Pancreas (tissue), 10 donors: Measurements from ENCODE around the gene ZCCHC17. TPM values are rescaled to one million over a fixed set of nuclear protein-coding genes. Genes with fewer than 3 reads are reported as not detected.

Experiments used
- ATAC-seq, 4 donors: fragments of 200-7000 bp; cut with Tn5 transposase; one replicate each; pipeline versions ENCODE4 v1.8.0 to v1.9.1; 2020; ENCODE audit warnings: mild to moderate bottlenecking in 4 of 4, moderate library complexity in 4 of 4
- DNase-seq, 6 donors: peaks; one replicate each; pipeline ENCODE4 v3.0.0-alpha.2; 2020
- FAIRE-seq: peaks from 2 replicates; lab custom pipeline; 2012; peaks lifted over from hg19 to GRCh38; lab: Jason Lieb, UNC
- H3K27ac ChIP-seq, 4 donors: fragments of 200-600 bp; sonication (generic); 1 replicate in 3 of 4; 2 replicates in 1 of 4; pipeline versions ENCODE4 v1.5.0 to v1.8.0; 2020
- H3K27me3 ChIP-seq, 4 donors: fragments of 200-600 bp; one replicate each; pipeline ENCODE4 v1.8.0; 2021
- H3K36me3 ChIP-seq, 3 donors: fragments of 200-600 bp; sonication (generic) in 1 of 3; one replicate each; pipeline versions ENCODE4 v1.5.0 to v1.8.0; 2020 to 2021
- H3K4me1 ChIP-seq, 3 donors: fragments of 200-600 bp; one replicate each; pipeline ENCODE4 v1.8.0; 2021
- H3K4me3 ChIP-seq, 4 donors: fragments of 200-600 bp; sonication (generic) in 2 of 4; one replicate each; pipeline versions ENCODE4 v1.5.0 to v1.8.0; 2020 to 2021
- H3K9me3 ChIP-seq, 4 donors: fragments of 200-600 bp; one replicate each; pipeline ENCODE4 v1.8.0; 2021
- CTCF ChIP-seq, 4 donors: fragments of 200-600 bp; sonication (generic) in 3 of 4; IDR thresholded peaks; one replicate each; pipeline versions ENCODE4 v1.5.0 to v1.8.0; 2021; ENCODE audit warnings: antibody characterized with exemption in 4 of 4
- WGBS, 2 donors: extraction: QIAGEN DNeasy Blood & Tissue Kit; methylation state at CpG; one replicate each; pipeline ENCODE4 v1.1.7; 2013; 5-methylcytosine and 5-hydroxymethylcytosine counted together
- intact Hi-C, 3 donors: fragments of 100-400 bp; cut with DNase I; formaldehyde crosslinking; loops; one replicate each; pipeline versions ENCODE4 v1.11.1 to v1.14.2; 2022
- polyA plus RNA-seq, 2 donors: library from polyadenylated mRNA; stranded (reverse); fragments of 200-250 nt; gene quantifications; one replicate each; pipeline ENCODE4 v1.2.3, GENCODE V29; 2013
- total RNA-seq, 6 donors: library from RNA; stranded (reverse); fragmentation: NEBNext Ultra II Directional in 4 of 6; extraction: Animal tissue kit (Norgen Biotek cat#: 25700) in 4 of 6; gene quantifications; one replicate each; pipeline versions ENCODE4 v1.2.1 to v1.2.4, GENCODE V29; 2021 to 2023
- donor health status: healthy with polysubstance abuse.
- donor health status: DM: no; HTN: no; CAD: no; lungs with moderate emphysema.
- donor health status: DM: no; HTN: no; CAD: no.
- donor health status: control.
- donor health status: control.
- donor health status: Bipolar disorder and iron deficiency.
- donor health status: DM: yes; HTN: yes; CAD: no.
- donor health status: DM: no; HTN: no; CAD: no.
- donor health status: DM: no; HTN: no; CAD: no.
- donor health status: DM: yes; HTN: yes; CAD: no.

ZCCHC17 gene
- total and polyA plus RNA-seq, 8 donors, result 5.6 to 20.3 (median 9.5) TPM

GRCh38 chr1:31373056-31373896, 76.4 kb downstream of the ZCCHC17 start, which contains the start of gene FABP3:
TSS of gene FABP3 (minus strand) at chr1:31373076. CDS start at chr1:31373014, 62 bp downstream.
- Histone ChIP-seq H3K4me3 (peak within 1 kb of the TSS in 2 of 4 donors; percentile 20 to 35), H3K36me3 (no peaks in the 10 kb centered on the region), H3K9me3 (no peaks in the 10 kb centered on the region), H3K4me1 (peaks cover 7 to 21% (median 7%) of the 10 kb centered on the region in 3 donors), H3K27me3 (no peaks in the 10 kb centered on the region), H3K27ac (peak within 1 kb of the TSS; percentile 56 to 67 (median 60))
- ATAC-seq (peak; percentile 69 to 82 (median 78)), FAIRE-seq (no peak), DNase-seq (peak; percentile 66 to 89 (median 72))
- intact Hi-C loops, result no loop called here
- 17% methylated on average over 41 to 44 of the region's 44 CpGs for WGBS, 2 donors
- no peak for TF ChIP-seq CTCF (IDR thresholded peaks at IDR 0.05)

GRCh38 chr1:31373897-31374486, 77.2 kb downstream of the ZCCHC17 start:
- Histone ChIP-seq H3K36me3 (no peaks in the 10 kb centered on the region), H3K4me1 (peaks cover 7 to 21% (median 7%) of the 10 kb centered on the region in 3 donors), H3K27me3 (no peaks in the 10 kb centered on the region), H3K27ac (peak overlapping the region in 3 of 4 donors; percentile 56 to 64 (median 57)), H3K4me3 (peak overlapping the region in 2 of 4 donors; percentile 20 to 35), H3K9me3 (no peaks in the 10 kb centered on the region)
- intact Hi-C loops, result no loop called here
- 34 to 36% methylated on average over 11 of the region's 11 CpGs for WGBS, 2 donors
- FAIRE-seq (no peak), DNase-seq (no peak), ATAC-seq (no peak)
- TF ChIP-seq CTCF (IDR thresholded peaks at IDR 0.05), result no peak

GRCh38 chr1:31374511-31375196, 77.8 kb downstream of the ZCCHC17 start:
- no peak for TF ChIP-seq CTCF (IDR thresholded peaks at IDR 0.05)
- DNase-seq (peak in 4 of 6 donors; percentile 42 to 62 (median 52)), FAIRE-seq (no peak), ATAC-seq (peak; percentile 47 to 64 (median 57))
- Histone ChIP-seq H3K4me1 (peaks cover 7 to 21% (median 7%) of the 10 kb centered on the region in 3 donors), H3K9me3 (no peaks in the 10 kb centered on the region), H3K27me3 (no peaks in the 10 kb centered on the region), H3K27ac (peak overlapping the region in 1 of 4 donors; percentile 52), H3K36me3 (no peaks in the 10 kb centered on the region), H3K4me3 (no peak overlapping the region)
- WGBS, 2 donors, result 78 to 81% methylated on average over 7 of the region's 7 CpGs
- intact Hi-C loops, result no loop called here

GRCh38 chr1:31376375-31377134, 79.7 kb downstream of the ZCCHC17 start:
- ATAC-seq (no peak), DNase-seq (no peak), FAIRE-seq (no peak)
- no peak for TF ChIP-seq CTCF (IDR thresholded peaks at IDR 0.05)
- H3K27me3 ChIP-seq, result no peaks in the 10 kb centered on the region
- no peaks in the 10 kb centered on the region for H3K9me3 ChIP-seq
- 82 to 89% methylated on average over 8 of the region's 8 CpGs for WGBS, 2 donors
- no peak overlapping the region for H3K4me3 ChIP-seq
- H3K36me3 ChIP-seq, result no peaks in the 10 kb centered on the region
- H3K4me1 ChIP-seq, result peaks cover 7 to 21% (median 7%) of the 10 kb centered on the region in 3 donors
- H3K27ac ChIP-seq, result no peak overlapping the region
- intact Hi-C loops, result no loop called here
